MG63 (cell line): Measurements from ENCODE around the gene GP9. TPM values are rescaled to one million over a fixed set of nuclear protein-coding genes. Genes with fewer than 3 reads are reported as not detected.
"Not testable (repeated sequence)": the region's sequence is repeated elsewhere in the genome, so short reads cannot be mapped to it uniquely, and the experiment has no call there.

Experiments used
- DNase-seq: peaks from one replicate; pipeline ENCODE4 v3.0.0-alpha.2; 2020
- H3K27me3 ChIP-seq: fragments of 250-450 bp; sonication (Bioruptor Pico); 2 replicates; pipeline ENCODE4 v1.5.1; 2020; ENCODE audit warnings: mild to moderate bottlenecking, moderate library complexity
- H3K36me3 ChIP-seq: fragments of 250-450 bp; sonication (Bioruptor Pico); 2 replicates; pipeline ENCODE4 v1.5.1; 2020; ENCODE audit warnings: mild to moderate bottlenecking, moderate library complexity
- H3K4me3 ChIP-seq: fragments of 250-450 bp; sonication (Bioruptor Pico); 2 replicates; pipeline ENCODE4 v1.5.1; 2020; ENCODE audit warnings: mild to moderate bottlenecking, moderate library complexity
- H3K9me3 ChIP-seq: fragments of 250-450 bp; sonication (Bioruptor Pico); 2 replicates; pipeline ENCODE4 v1.5.1; 2020; ENCODE audit warnings: mild to moderate bottlenecking, moderate library complexity
- total RNA-seq: library from RNA; depleted of rRNA; stranded (reverse); fragments of >200 nt; shearing (Covaris generic); gene quantifications from 2 replicates; pipeline ENCODE4 v1.2.3, GENCODE V29; 2014; ENCODE audit warnings: low replicate concordance

The GP9 gene
- total RNA-seq, 1 experiment from 2014 or later, result not detected

DNA sequence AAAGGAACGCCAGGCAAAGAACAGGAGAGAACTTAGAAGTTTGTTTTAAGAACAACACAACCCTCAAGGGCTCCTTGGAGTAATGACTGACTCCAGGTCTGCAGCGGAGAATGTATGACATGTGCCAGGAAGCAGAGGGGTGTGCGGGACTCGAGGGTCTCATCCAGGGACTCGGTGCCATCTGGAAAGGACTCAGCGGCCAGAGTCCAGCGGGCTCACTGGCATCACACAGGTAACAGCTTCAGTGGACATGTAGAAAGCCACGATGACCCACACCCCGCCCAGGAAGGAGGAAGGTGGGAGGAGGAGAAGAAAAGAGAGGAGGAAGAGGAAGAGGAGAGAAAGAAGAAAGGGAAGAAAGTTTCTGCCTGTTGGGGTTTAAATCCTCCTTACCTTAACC is 21.4 kb downstream of the GP9 start:
- no peak for DNase-seq
- no peaks in the 10 kb centered on the region for H3K36me3 ChIP-seq
- H3K9me3 ChIP-seq, result no peaks in the 10 kb centered on the region
- no peak overlapping the region for H3K4me3 ChIP-seq
- H3K27me3 ChIP-seq, result no peaks in the 10 kb centered on the region

DNA sequence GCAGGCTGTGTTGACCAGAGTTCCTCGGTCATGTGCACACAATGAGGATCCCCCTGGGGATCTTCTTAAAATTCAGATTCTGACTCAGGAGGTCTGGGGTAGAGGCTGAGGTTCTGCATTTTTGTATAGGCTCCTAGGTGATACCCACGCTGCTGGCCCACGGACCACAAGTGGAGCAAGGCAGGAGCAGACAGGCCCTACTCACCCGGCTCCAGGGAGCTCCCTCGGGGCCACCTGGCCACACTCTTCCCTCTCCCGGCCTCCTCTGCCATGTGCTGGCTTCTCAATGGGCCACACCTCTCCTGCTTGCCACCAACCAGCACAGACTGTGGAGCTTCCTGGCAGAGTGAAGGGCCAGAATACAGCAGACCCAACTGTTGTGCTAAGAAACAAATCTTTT is 23.9 kb downstream of the GP9 start:
- Histone ChIP-seq H3K4me3 (no peak overlapping the region), H3K9me3 (no peaks in the 10 kb centered on the region), H3K27me3 (no peaks in the 10 kb centered on the region), H3K36me3 (no peaks in the 10 kb centered on the region; the same call in 1 of the 2 replicates)
- DNase-seq, result no peak

DNA sequence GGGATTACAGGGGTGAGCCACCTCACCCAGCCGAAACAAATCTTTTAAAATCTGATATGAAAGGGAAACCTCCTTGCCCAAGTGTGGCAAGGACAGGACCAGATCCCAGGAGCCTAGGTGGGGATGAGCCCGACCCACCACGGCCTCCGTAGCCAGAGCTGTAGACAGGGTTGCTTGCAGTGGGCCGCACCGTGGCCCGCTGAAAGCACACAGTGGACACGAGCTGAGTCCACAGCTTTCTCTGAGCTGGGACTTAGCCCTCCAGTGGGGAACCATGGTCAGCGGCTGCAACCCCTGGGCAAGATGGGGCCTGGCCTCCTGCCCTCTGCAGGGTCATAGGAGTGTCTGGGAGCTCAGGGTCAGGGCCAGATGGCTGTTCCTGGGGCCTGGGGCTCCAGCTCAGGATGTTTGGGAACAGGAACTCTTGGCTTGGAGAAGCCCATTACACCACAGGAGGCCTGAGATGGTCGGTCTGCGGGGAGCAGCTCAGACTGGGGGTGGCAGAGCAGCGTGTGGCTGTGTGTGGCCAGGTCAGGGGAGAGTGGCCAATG is 24.7 kb downstream of the GP9 start:
- no peak for DNase-seq
- H3K36me3 ChIP-seq, result no peaks in the 10 kb centered on the region; the same call in 1 of the 2 replicates
- no peaks in the 10 kb centered on the region for H3K27me3 ChIP-seq

DNA sequence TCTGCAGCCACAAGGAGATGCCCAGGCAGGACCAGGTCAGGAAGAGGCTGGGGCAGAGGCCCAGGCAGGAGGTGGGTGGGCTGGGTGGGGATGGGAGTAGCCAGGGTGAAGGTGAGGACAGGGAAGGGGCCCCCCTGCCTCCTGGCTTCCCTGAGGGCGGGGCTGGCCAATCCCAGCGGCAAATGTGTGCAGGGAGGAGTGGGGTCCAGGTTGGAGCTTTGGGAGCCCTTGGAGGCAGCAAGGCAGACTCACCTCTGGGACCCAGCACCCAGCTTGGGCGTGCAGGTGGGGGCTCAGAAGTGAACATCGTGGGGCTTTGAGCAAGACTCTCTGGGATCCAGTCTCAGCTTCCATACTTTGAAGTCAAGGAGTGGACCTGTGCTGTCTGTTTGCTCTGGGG is 25.2 kb downstream of the GP9 start:
- DNase-seq, result no peak
- Histone ChIP-seq H3K9me3 (no peaks in the 10 kb centered on the region), H3K36me3 (no peaks in the 10 kb centered on the region; the same call in 1 of the 2 replicates), H3K4me3 (no peak overlapping the region), H3K27me3 (no peaks in the 10 kb centered on the region)

More for the DNA sequence above, 24.7 kb downstream of the GP9 start:
- H3K4me3 ChIP-seq, result no peak overlapping the region
- H3K9me3 ChIP-seq, result no peaks in the 10 kb centered on the region

DNA sequence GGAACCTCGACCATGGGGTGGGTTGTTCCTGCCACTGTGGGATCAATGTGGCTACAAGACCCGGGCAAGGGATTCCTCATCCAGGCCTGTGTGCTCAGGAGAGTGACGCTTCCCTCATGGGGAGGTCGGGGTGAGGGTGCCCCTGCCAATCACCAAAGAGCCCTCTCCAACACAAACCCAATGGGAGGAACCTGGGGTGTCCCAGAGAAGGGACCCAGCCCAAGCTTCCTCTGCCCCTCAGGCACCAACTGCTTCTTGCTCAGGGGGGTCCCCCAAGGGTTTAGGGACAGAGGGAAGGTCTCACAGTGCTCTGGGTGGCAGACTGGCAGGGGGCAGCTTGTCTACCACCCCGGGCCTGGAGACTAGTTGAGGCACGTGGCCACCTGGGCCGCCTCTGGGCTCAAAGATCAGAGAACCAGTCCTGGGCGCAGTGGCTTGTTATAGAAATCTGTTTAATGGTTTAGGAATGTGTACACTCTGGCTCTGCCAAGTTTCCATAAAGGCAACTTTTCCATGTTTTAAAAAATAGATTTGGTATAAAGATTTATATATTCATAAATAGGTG is 26.6 kb downstream of the GP9 start:
- no peaks in the 10 kb centered on the region for H3K27me3 ChIP-seq
- peak; percentile 24 for DNase-seq

DNA sequence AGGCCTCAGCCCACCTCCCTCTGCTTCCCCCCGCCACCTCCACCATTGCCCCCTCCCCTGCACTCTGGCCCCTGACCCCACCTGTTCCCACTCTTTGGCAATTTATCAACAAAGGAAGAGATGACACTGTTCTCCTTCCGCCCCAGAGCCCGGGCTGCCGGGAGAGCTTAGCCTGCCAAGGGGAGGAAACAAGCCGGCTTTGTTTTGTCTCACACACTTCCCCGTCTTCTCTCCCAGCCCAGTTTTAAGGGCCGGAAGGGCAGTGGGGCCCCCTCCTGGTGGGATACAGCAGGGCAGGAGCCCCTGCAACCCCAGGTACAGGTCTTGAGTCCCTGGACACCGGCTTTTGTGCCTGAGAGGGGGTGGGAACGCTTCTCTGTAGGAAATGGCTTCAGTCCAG is 27.3 kb downstream of the GP9 start:
- not testable (repeated sequence) for H3K4me3 ChIP-seq, H3K36me3 ChIP-seq, H3K27me3 ChIP-seq, H3K9me3 ChIP-seq
- DNase-seq, result peak; percentile 42

More for the DNA sequence above, 26.6 kb downstream of the GP9 start:
- Histone ChIP-seq H3K36me3 (peaks cover 6% of the 10 kb centered on the region), H3K9me3 (no peaks in the 10 kb centered on the region), H3K4me3 (no peak overlapping the region)

DNA sequence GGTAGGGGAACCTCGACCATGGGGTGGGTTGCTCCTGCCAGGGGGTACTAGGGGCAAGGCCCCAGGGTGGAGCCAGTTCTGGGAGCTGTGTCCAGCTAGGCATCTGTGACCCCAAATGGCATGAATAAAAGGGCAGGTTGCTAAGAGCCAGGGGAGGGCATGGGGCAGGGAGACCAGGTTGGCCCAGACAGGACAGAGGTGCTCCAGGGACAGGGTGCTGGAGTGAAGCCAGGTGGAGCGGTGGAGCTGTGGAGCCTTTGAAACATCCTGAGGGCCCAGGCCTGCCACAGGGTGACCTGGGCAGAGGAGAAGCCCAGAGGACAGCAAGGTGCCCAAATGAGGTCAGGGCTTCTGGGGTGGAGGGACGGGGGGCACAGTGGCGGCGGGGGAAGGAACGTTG is 27.7 kb downstream of the GP9 start:
- H3K36me3 ChIP-seq, H3K27me3 ChIP-seq, DNase-seq, H3K4me3 ChIP-seq, H3K9me3 ChIP-seq: not testable (repeated sequence)

DNA sequence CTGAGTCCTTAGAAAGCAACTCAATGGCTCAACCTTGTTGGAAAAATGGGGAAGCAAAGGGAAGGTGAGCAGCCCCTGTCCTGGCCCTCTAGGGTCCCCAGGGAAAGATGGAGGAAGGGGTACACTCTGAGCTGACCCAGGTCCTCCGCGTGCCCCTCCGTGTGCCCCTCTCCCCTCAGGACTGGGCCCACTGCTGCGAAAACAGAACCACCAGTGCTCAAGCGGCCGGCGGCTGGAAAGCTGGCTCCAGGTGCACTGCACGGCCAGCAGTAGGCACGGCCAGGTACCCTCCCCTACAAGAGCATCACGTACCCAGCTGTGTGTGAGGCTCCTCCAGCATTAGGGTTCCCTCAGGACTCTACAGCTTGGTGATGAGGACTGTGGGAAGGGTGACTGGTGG is 34.7 kb downstream of the GP9 start:
- 0 out of 2 replicates have a peak, but pooled peaks cover 2% of the 10 kb centered on the region for H3K9me3 ChIP-seq
- H3K27me3 ChIP-seq, result no peaks in the 10 kb centered on the region
- DNase-seq, result no peak
- H3K4me3 ChIP-seq, result no peak overlapping the region
- peaks cover 16% of the 10 kb centered on the region for H3K36me3 ChIP-seq

DNA sequence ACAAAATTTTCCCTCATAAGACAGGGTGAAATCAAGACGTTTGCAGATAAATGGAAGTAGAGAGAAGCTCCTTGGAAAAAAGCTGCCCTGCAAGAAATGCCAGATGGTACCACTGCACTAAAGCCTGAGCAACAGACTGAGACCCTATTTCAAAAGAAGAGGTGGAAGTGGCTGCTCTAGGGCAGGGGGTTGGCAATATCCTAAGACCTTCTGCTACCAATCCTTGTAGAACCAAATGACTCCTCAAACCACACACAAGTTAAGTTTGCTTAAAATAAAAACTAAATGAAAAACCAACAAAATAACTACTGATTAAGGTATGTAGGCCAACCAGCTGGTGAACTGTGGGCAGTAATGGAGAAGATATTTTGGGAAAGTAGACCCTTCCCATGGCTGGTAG is 39.7 kb downstream of the GP9 start:
- Histone ChIP-seq H3K4me3 (no peak overlapping the region), H3K27me3 (no peaks in the 10 kb centered on the region), H3K36me3 (0 out of 2 replicates have a peak, but pooled peaks cover 5% of the 10 kb centered on the region), H3K9me3 (0 out of 2 replicates have a peak, but pooled peaks cover 2% of the 10 kb centered on the region)
- DNase-seq, result no peak

DNA sequence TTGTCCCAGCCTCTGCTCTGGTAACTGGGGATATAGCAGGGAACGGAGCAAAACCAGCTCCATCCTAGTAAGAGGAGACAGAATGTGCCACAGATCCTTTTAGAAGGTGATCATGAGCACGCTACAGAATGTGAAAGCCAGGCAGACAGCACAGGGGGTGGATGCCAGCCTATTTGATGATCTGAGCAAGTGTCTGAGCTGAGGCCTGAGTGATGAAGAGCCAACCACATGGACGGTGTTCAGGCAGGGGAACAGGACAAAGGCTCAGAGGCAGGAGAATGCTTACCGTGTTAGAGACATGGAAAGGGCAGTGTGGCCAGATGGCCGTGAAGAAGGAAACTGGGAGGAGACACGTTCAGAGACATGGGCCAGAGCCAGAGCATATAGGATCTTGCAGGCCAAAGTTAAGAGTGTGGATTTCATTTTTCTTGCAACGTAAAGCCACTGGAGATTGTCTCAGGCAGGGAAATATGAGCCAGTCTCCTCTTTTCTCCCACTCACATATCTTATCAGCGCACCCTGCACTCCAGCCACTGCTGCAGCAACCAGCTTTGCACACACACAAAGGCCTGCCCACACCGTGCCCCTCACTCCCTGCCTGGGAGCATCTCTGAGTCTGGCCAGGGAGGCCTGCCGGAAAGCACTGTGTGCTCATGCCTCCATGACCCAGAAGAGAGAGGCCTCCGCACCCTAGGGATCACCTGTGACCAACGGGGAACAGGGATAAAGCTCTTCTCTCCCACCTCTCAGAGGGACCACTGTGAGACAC is 41.0 kb downstream of the GP9 start:
- Histone ChIP-seq H3K27me3 (no peaks in the 10 kb centered on the region), H3K9me3 (0 out of 2 replicates have a peak, but pooled peaks cover 2% of the 10 kb centered on the region), H3K4me3 (no peak overlapping the region), H3K36me3 (0 out of 2 replicates have a peak, but pooled peaks cover 5% of the 10 kb centered on the region)
- DNase-seq, result no peak

DNA sequence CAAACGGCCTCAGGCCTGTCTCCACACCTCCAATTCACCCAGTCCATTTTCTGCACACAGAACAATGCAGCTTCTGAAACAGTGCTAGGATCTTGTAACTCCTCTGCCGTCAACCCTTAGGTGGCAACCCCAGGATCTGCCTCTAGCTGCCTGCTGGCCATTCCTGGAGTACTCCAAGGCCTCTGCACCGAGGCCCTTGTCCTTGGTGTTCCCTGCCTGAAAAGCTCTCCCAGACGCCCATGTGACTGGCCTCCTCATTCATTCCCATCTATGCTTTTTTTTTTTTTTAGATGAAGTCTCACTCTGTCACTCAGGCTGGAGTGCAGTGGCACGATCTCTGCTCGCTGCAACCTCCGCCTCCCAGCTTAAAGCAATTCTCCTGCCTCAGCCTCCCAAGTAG is 42.7 kb downstream of the GP9 start:
- no peak for DNase-seq
- Histone ChIP-seq H3K9me3 (0 out of 2 replicates have a peak, but pooled peaks cover 2% of the 10 kb centered on the region), H3K36me3 (0 out of 2 replicates have a peak, but pooled peaks cover 5% of the 10 kb centered on the region)

DNA sequence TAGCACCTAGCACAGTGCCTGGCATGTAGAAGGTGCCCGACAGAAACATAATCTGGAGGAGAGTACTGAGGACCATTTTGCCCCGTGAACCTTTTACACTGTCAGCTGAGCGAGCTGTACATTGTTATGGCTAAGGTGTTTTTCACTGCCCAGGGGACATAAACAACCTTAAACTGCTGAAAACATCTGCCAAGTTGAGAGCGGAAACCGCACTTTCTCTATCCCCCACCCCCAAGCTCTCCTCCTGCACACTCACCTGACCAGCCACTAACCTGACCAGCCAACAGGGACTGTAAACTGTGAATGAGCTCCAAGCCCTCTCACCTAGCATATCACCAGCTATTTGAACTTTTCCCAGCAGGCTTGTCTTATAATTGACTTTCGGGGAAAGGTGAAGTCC is 43.5 kb downstream of the GP9 start:
- H3K36me3 ChIP-seq, result 0 out of 2 replicates have a peak, but pooled peaks cover 5% of the 10 kb centered on the region
- no peak for DNase-seq
- H3K9me3 ChIP-seq, result 0 out of 2 replicates have a peak, but pooled peaks cover 2% of the 10 kb centered on the region
- no peak overlapping the region for H3K4me3 ChIP-seq
- H3K27me3 ChIP-seq, result no peaks in the 10 kb centered on the region

More for the DNA sequence above, 42.7 kb downstream of the GP9 start:
- H3K4me3 ChIP-seq, result no peak overlapping the region
- no peaks in the 10 kb centered on the region for H3K27me3 ChIP-seq

DNA sequence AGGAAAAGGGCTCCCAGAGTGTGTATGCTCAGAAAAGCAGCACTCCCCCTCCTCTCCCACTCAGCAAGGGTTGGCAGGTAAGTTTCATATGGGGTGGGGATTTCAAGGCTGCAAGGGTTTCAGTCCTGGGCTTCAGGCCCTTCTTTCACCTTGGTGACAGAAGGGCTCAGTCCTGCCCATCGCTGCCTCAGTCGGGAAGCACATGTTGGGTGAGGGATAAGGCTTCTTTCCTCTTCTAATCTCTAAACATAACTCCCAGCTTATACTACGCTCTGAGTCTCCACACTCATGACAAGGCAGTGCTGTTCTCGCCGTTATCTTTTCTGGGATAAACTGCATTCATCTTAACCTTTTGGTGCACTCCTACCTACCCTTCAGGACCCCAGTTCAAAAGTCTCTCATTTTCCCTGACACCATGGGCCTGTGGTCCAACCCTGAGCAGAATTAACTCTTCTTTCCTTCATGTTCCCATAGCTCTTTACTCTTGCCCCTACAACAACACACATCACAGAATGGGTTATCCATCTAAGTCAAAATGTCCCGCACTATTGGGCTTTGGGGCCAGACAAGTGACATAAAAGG is 44.0 kb downstream of the GP9 start:
- no peak for DNase-seq
- 0 out of 2 replicates have a peak, but pooled peaks cover 5% of the 10 kb centered on the region for H3K36me3 ChIP-seq

DNA sequence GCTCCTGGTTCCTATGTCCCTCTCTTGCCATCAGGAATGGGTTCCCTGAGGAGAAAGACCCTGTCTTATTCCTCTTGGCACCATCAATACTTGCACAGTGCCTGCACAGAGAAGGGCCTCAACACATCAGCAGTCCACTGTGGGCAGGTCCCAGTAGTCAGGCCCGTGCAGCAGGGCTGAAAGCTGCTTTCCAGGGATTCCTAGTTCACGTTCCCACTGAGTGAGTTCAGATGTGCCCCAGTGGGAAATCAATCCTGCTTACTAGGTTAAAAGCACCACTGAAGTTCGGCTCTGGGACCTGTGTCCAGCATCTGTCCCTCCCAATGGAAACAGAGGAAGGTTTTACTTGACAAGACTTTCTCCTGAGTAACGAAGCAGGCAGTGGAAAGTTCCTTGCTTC is 45.3 kb downstream of the GP9 start:
- Histone ChIP-seq H3K27me3 (no peaks in the 10 kb centered on the region), H3K36me3 (no peaks in the 10 kb centered on the region; the same call in 1 of the 2 replicates), H3K9me3 (no peaks in the 10 kb centered on the region), H3K4me3 (no peak overlapping the region)
- DNase-seq, result no peak

More for the DNA sequence above, 44.0 kb downstream of the GP9 start:
- Histone ChIP-seq H3K27me3 (no peaks in the 10 kb centered on the region), H3K4me3 (no peak overlapping the region), H3K9me3 (0 out of 2 replicates have a peak, but pooled peaks cover 2% of the 10 kb centered on the region)

DNA sequence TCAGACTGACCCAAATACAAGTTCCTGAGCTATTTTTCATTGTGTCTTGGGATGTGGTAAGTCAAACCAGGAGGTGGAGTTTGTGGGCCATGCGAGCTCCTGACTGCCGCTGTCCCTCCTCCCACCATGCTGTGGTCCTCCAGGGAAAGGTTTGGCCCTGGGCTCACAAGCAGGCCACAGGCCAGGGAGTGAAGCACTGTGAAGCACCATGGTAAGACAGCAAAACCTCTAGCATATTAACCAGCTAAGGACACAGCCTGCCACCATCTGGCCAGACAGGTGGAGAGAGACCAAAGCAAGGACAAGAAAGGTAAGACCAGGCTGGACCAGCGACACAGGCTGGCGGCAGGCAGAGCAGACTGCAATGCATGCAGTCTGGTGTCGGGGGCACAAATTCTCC is 45.7 kb downstream of the GP9 start:
- Histone ChIP-seq H3K9me3 (no peaks in the 10 kb centered on the region), H3K36me3 (no peaks in the 10 kb centered on the region; the same call in 1 of the 2 replicates), H3K4me3 (no peak overlapping the region), H3K27me3 (no peaks in the 10 kb centered on the region)
- no peak for DNase-seq

DNA sequence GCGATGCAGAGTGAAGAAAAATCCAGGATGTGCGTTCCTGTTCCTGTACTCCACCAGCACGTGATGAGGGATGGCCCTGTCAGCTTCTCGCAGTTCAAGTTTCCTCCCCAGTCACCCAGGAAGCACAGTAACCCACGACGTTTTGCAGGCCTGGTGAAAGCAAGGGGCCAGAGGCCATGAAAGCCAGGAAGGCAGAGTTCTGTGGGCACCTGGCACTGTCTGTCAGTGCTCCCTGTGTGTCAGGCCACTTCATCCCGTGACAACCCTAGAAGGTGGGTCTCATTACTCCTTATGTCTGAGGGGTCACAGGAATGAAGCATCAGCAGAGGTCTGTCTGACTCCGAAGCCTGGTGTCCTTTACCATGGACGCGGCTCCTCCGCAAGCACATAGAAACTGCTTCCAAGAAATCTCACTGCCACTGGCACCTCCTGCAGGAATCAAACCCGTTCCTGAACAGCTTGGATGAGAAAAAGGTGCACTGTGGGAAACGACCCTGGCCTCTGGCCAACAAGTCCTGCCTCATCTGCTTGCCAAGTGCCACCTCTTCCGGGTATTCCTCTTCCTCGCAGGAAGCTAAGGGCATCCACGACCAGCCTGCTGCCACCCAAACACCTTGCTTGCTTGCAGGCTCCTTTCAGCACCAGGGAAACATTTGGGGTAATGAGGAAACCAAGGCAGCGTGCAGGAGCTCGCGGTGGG is 46.4 kb downstream of the GP9 start:
- no peak for DNase-seq
- Histone ChIP-seq H3K4me3 (no peak overlapping the region), H3K27me3 (no peaks in the 10 kb centered on the region), H3K36me3 (no peaks in the 10 kb centered on the region; the same call in 1 of the 2 replicates), H3K9me3 (no peaks in the 10 kb centered on the region)
